Activated naive CD8-positive, alpha-beta T cell treated with anti-CD3 and anti-CD28 coated beads for 36 hours (primary cell): ENCODE data around the gene PABPC3. TPM values are rescaled to one million over a fixed set of nuclear protein-coding genes. Genes with fewer than 3 reads are reported as not detected.
A peak's percentile ranks its signal among the peaks of the same experiment; 100 is the strongest.

Source experiments
- DNase-seq: peaks from one replicate; pipeline ENCODE4 v3.0.0; 2021
- H3K27ac Mint-ChIP-seq: one replicate; pipeline ENCODE4 v1.8.0; 2022; ENCODE audit warnings: mild to moderate bottlenecking, moderate library complexity, mixed read lengths
- H3K27me3 Mint-ChIP-seq: one replicate; pipeline ENCODE4 v1.8.0; 2022; ENCODE audit warnings: mild to moderate bottlenecking, mixed read lengths
- H3K36me3 Mint-ChIP-seq: one replicate; pipeline ENCODE4 v1.8.0; 2021; ENCODE audit warnings: mild to moderate bottlenecking, mixed read lengths
- H3K4me1 Mint-ChIP-seq: one replicate; pipeline ENCODE4 v1.8.0; 2021; ENCODE audit warnings: mixed read lengths
- H3K4me3 Mint-ChIP-seq: one replicate; pipeline ENCODE4 v1.8.0; 2022; ENCODE audit warnings: mild to moderate bottlenecking, moderate library complexity, mixed read lengths
- H3K9me3 Mint-ChIP-seq: one replicate; pipeline ENCODE4 v1.8.0; 2022; ENCODE audit warnings: mixed read lengths
- total RNA-seq, 2 experiments: library from RNA; stranded (reverse); gene quantifications; one replicate each; pipeline ENCODE4 v1.2.3, GENCODE V29; 2021

Gene PABPC3
- total RNA-seq, result 1 to 10 TPM; 1.2 to 1.3 TPM

DNA sequence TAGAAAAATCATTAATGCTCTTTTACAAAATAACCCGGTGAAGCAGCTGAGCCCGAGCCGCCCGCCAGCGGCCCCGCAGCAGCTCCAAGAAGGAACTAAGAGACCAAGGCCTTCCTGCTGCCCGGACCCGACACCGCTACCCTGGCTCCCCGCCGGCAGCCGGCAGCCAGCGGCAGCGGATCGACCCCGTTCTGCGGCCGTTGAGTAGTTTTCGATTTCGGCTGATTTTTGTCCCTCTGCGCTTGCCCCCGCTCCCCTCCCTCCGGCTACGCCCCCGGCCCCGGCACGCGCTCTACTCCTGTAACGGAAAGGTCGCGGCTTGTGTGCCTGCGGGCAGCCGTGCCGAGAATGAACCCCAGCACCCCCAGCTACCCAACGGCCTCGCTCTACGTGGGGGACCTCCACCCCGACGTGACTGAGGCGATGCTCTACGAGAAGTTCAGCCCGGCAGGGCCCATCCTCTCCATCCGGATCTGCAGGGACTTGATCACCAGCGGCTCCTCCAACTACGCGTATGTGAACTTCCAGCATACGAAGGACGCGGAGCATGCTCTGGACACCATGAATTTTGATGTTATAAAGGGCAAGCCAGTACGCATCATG, at the start of gene PABPC3:
PABPC3 (plus strand) TSS at position 286 of the 603 bp plus-strand sequence; CDS start at position 349, 63 bp downstream.
- Mint-ChIP-seq H3K27me3 (peaks cover 49% of the 10 kb centered on the region), H3K36me3 (no peaks in the 10 kb centered on the region), H3K4me1 (no peaks in the 10 kb centered on the region), H3K9me3 (no peaks in the 10 kb centered on the region), H3K4me3 (peak within 1 kb of the TSS; percentile 32), H3K27ac (no peak within 1 kb of the TSS)
- peak; percentile 29 for DNase-seq

DNA sequence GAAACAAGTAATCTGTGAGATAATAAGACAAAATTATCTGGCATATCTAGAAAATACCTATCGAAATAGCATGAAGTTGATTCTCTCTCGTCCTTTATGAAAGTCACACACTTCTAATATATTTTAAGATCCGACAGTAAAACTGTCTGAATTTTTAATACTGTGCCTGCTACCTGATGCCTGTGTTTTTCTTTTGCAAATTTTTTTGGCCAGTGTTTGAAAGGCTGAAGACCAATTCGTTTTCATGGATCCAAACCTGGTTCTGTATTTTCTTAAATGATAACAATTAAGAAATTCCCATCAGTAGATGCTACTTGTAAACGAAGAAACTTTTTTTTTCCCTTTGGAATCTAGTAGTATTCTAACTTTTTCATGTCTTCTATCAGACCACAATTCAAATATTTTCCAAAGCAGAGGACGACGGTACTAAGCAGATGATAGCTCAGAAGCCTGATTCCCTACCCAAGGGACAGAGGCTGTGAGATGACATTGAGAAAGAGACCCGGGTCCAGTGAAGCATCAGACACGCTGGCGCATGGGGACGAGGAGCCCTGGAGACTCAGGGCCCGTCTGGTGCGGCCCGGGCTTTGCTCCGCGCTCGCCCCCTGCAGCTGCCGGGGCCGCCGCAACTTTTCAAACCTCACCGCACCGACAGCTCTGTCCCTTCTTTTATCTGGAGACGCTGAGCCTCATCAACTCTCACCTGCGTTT, 49.5 kb upstream of the PABPC3 start:
- Mint-ChIP-seq H3K36me3 (no peaks in the 10 kb centered on the region), H3K9me3 (peaks cover 10% of the 10 kb centered on the region), H3K4me1 (no peaks in the 10 kb centered on the region), H3K27ac (no peak overlapping the region), H3K27me3 (peaks cover 90% of the 10 kb centered on the region), H3K4me3 (no peak overlapping the region)
- DNase-seq, result no peak

DNA sequence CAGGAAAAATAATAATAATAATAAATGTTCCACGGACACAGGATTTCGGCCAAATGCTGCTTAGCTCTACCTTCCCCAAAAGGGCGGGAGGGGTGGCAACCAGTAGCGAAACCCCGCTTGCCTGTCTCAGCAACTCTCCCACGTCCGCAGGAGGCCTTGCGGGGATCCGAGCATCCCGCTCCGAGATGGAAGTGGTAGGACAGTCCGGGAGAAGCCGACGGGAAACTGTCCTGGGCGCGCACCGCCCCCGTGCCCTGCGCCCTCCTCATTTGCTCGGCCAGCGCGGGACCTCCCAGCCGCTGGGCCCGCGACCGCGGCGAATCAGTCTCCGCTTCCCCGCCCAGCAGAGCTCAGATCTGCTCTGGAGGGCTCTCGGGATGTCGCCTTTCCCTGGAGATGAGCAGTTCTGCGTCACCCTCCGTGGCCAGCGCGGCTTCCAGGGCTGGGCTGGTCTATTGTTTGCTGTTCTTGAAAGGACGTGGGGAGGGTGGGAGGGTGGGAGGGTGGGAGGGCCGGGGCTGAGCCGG, 48.9 kb upstream of the PABPC3 start:
- no peaks in the 10 kb centered on the region for H3K36me3 Mint-ChIP-seq
- H3K9me3 Mint-ChIP-seq, result peaks cover 11% of the 10 kb centered on the region
- peaks cover 86% of the 10 kb centered on the region for H3K27me3 Mint-ChIP-seq
- no peaks in the 10 kb centered on the region for H3K4me1 Mint-ChIP-seq
- H3K4me3 Mint-ChIP-seq, result peak overlapping the region; percentile 5
- no peak overlapping the region for H3K27ac Mint-ChIP-seq
- no peak for DNase-seq

DNA sequence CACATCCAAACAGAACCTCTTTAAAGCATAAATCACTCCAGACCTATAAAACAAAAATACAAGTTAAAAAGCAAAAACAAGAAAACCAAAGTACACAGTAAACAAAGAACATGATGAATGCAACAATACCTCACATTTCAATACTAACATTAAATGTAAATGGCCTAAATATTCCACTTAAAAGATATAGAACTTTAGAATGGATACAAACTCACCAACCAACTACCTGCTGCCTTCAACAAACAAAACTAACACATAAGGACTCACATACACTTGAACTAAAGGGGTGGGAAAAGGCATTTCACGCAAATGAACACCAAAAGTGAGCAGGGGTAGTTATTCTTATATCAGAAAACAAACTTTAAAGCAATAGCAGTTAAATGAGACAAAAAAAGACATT, 44.9 kb upstream of the PABPC3 start:
- Mint-ChIP-seq H3K4me3 (no peak overlapping the region), H3K9me3 (peaks cover 11% of the 10 kb centered on the region), H3K27ac (no peak overlapping the region), H3K4me1 (no peaks in the 10 kb centered on the region), H3K36me3 (no peaks in the 10 kb centered on the region), H3K27me3 (peaks cover 56% of the 10 kb centered on the region)
- no peak for DNase-seq

DNA sequence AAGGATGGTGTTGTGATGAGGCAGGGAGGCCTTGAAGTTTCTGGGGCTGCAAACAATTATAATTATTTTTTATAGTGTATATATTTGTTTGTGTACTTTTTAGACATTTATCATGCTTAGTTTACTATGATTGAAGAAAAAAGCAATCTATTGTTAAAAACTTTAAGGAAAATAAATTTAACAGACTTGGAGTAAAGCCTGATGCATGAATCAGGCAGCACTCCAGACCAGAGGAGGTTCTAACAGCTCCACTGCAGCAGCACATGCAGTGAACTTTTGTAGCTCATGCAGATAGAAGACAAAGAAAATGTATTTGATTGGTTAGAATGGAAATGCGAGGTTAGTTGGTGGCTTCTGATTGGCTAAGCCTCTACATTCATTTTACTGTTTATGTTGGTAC, 36.8 kb upstream of the PABPC3 start:
- Mint-ChIP-seq H3K4me1 (no peaks in the 10 kb centered on the region), H3K36me3 (no peaks in the 10 kb centered on the region), H3K27me3 (peaks cover 23% of the 10 kb centered on the region), H3K27ac (no peak overlapping the region), H3K4me3 (no peak overlapping the region), H3K9me3 (peaks cover 1% of the 10 kb centered on the region)
- DNase-seq, result no peak

DNA sequence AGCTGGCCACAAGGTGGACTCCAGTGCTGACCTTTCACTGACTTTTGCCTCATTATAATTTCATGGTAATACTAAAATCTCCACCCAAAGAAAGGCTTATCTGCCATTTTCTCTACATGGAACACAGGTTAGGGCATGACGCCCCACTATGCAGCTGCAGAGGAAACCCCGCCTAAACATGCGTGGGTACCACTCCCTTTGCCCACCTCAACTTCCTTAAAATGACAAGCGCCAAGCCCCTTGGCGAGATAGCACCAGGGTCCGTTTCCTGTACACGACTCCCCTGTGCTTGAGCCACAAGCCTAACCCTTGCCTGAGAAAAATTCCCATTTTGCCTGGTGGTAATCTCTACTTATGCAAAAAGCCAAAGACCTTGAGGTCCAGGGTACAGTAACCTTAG, 36.0 kb upstream of the PABPC3 start:
- DNase-seq, result no peak
- H3K27me3 Mint-ChIP-seq, result peaks cover 23% of the 10 kb centered on the region
- H3K36me3 Mint-ChIP-seq, result no peaks in the 10 kb centered on the region
- no peak overlapping the region for H3K27ac Mint-ChIP-seq
- no peaks in the 10 kb centered on the region for H3K4me1 Mint-ChIP-seq
- H3K9me3 Mint-ChIP-seq, result peaks cover 1% of the 10 kb centered on the region
- H3K4me3 Mint-ChIP-seq, result no peak overlapping the region

DNA sequence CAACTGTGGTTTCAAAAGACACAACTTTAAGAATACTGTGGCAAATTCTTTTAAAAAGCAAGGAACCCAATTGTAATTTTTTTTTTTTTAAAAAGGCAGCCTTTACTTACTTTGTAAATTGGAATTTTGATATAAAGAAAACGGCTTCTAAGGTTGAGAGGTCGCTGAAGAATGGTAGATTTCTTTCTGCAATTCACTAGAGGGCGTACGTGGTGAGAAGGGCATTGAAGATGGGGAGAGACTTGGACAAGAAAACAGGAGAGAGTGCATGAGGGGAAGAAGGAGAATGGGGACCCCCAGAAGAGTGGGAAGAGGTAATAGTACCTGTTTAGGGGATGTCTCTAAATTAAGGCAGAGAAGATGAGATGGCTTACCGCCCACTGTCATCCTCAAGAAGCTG, 33.5 kb upstream of the PABPC3 start:
- DNase-seq, result no peak
- peaks cover 29% of the 10 kb centered on the region for H3K27me3 Mint-ChIP-seq
- peaks cover 1% of the 10 kb centered on the region for H3K9me3 Mint-ChIP-seq
- no peaks in the 10 kb centered on the region for H3K4me1 Mint-ChIP-seq
- no peak overlapping the region for H3K4me3 Mint-ChIP-seq
- no peak overlapping the region for H3K27ac Mint-ChIP-seq
- no peaks in the 10 kb centered on the region for H3K36me3 Mint-ChIP-seq

DNA sequence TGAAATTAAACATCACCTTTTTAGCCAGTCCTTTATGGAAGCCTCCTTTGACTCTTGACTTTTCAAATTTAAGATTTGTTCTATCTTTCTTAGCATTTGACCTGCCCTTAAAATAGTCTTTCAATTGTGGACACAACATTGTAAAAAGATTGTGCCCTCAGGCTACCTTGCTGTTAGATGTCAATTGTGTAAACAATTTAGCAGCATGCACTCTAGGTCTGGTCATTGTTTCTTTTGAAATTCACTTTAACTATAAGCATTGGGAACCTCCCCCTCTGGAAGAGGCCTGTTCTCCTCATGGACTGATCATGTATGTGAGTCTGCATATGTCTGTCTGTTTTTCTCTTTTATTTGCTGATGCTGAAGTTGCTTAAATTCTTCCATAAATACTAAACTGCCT, 31.5 kb upstream of the PABPC3 start:
- H3K4me1 Mint-ChIP-seq, result no peaks in the 10 kb centered on the region
- H3K27me3 Mint-ChIP-seq, result peaks cover 31% of the 10 kb centered on the region
- no peak overlapping the region for H3K4me3 Mint-ChIP-seq
- no peak overlapping the region for H3K27ac Mint-ChIP-seq
- no peaks in the 10 kb centered on the region for H3K36me3 Mint-ChIP-seq
- H3K9me3 Mint-ChIP-seq, result no peaks in the 10 kb centered on the region
- no peak for DNase-seq

DNA sequence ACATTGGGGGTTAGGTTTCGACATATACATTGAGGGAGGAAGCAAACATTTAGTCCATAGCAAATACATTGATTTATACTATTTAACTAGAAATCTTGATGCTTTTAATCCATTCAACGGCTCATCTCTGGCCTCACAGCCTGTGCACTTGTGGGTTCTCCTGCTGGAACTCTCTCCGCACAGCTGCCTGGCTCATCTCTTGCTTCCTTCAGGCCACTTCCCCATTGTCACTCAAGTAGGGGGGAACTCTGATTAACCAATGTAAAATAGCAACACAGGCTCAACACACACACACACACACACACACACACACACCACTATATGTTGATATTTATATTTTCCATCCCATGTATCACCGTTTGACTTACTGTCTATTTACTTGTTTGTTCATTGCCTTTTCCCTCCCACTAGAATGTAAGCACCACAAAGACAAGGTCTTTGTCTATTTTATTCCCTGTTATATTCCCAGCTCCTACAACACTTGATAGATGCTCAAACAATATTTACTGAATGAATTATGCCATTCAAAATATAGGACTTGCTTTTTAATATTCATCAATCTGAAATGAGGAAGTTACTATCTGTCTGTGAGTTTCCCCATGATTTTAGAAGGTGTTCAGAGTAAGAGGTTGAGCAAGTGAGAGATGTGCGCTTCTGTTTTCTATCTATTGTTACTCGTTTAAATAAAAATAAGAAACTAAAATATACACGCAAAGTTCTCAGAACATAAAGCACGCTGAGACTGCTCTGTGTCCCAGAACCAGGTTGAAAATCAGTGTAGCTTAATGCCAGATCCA, 29.8 kb upstream of the PABPC3 start:
- DNase-seq, result no peak
- H3K36me3 Mint-ChIP-seq, result no peaks in the 10 kb centered on the region
- no peaks in the 10 kb centered on the region for H3K4me1 Mint-ChIP-seq
- no peak overlapping the region for H3K27ac Mint-ChIP-seq
- H3K4me3 Mint-ChIP-seq, result no peak overlapping the region
- H3K27me3 Mint-ChIP-seq, result peaks cover 37% of the 10 kb centered on the region
- H3K9me3 Mint-ChIP-seq, result no peaks in the 10 kb centered on the region

DNA sequence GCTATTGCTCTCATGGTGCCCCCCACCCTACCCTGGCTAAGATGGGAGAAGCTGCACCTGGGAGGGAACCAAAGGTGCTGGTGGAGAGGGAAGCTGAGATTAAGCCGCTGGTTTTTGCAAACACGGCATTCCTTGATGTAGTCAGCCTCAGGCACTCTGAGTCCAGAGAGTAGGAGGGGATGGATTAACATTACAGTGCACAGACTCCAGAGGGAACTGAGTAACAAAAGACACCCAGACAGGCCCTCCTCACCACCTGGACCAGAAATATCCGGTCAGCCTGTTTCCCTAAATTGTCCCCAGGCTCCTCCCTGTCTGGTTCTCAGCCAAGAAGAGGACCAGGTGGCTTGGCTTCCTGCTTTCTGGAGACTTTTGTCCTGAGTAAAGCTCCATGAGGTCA, 28.9 kb upstream of the PABPC3 start:
- Mint-ChIP-seq H3K27ac (no peak overlapping the region), H3K36me3 (no peaks in the 10 kb centered on the region), H3K4me3 (no peak overlapping the region), H3K9me3 (no peaks in the 10 kb centered on the region), H3K27me3 (peaks cover 36% of the 10 kb centered on the region), H3K4me1 (no peaks in the 10 kb centered on the region)
- no peak for DNase-seq

DNA sequence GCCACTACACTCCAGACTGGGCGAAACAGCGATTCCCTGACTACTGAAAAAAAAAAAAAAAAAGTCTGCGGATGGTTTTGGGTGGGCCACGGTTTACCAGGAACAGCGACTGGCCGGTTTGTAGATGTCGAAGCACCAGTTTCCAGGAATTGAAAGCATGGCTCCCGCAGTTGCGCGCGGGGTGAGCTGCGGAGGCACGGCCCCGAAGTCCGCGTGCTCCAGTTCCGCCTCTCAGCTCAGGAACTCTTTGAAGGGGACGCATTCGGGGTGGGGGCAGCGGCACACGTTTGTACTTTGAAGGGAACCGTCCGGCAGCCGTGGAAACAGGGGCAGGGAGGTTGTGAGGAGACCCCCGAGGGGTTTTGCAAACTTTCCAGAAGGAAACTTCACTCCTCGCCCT, 27.1 kb upstream of the PABPC3 start:
- no peak for DNase-seq
- peaks cover 37% of the 10 kb centered on the region for H3K27me3 Mint-ChIP-seq
- no peak overlapping the region for H3K4me3 Mint-ChIP-seq
- H3K4me1 Mint-ChIP-seq, result no peaks in the 10 kb centered on the region
- H3K9me3 Mint-ChIP-seq, result no peaks in the 10 kb centered on the region
- no peaks in the 10 kb centered on the region for H3K36me3 Mint-ChIP-seq
- no peak overlapping the region for H3K27ac Mint-ChIP-seq

DNA sequence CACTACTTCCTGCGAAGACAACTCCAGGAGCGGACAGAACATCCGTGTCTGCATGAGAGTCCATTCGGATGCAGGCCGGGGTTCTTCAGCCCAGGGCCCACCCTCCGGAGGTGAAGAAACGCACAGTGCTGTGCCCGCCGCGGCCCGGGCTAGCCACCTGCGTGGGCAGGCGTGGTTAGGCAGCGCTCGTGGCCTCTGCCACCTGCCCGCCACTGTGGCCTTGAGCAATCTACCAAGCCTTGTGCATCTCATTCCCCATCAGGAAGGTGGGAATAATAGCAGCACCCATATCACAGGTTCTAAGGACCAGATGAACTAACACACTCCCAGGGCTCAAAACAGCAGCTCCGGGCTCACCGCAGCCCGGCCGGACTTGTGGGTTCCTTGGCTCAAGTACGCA, 26.7 kb upstream of the PABPC3 start:
- Mint-ChIP-seq H3K4me3 (no peak overlapping the region), H3K9me3 (no peaks in the 10 kb centered on the region), H3K27ac (no peak overlapping the region), H3K27me3 (peaks cover 37% of the 10 kb centered on the region), H3K4me1 (no peaks in the 10 kb centered on the region), H3K36me3 (no peaks in the 10 kb centered on the region)
- no peak for DNase-seq

DNA sequence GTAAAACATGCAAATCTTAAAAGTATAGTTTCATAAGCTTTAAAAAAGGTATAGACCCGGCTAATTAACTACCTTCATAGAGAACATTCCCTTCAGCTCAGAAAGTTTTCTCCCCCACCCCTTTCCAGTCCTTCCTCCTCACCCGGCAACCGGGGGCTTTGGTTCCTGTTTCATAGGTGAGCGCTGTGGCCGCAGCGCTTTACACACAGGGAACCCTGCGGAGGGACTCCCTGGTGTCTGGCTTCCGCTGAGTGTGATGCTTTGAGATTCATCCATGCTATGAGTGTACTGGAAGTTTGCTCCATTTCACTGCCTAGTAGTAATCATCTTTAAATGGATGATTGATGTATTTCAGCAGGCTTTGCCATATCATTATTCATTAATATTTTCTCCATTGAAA, 26.0 kb upstream of the PABPC3 start:
- no peaks in the 10 kb centered on the region for H3K36me3 Mint-ChIP-seq
- no peak for DNase-seq
- H3K4me3 Mint-ChIP-seq, result no peak overlapping the region
- no peaks in the 10 kb centered on the region for H3K4me1 Mint-ChIP-seq
- no peaks in the 10 kb centered on the region for H3K9me3 Mint-ChIP-seq
- peaks cover 37% of the 10 kb centered on the region for H3K27me3 Mint-ChIP-seq
- no peak overlapping the region for H3K27ac Mint-ChIP-seq

DNA sequence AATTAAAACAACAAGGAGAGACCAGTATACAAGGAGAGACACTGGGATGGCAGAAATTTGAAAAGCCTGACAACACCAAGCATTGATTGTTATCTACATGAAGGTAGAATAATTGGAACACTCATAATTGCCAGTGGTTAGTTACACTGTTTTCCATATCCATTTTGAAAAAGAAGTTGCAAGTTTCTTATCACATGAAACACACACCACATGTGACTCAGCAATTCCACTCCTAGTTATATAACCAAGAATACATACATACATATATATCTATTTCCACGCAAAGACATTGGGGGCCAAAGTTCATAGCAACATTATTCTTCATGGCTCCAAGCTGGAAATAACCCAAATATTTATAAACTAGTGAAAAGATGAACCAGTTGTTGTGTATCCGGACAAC, 15.2 kb upstream of the PABPC3 start:
- no peaks in the 10 kb centered on the region for H3K9me3 Mint-ChIP-seq
- H3K4me1 Mint-ChIP-seq, result no peaks in the 10 kb centered on the region
- peaks cover under 1% of the 10 kb centered on the region for H3K27me3 Mint-ChIP-seq
- no peak overlapping the region for H3K27ac Mint-ChIP-seq
- no peaks in the 10 kb centered on the region for H3K36me3 Mint-ChIP-seq
- H3K4me3 Mint-ChIP-seq, result no peak overlapping the region
- no peak for DNase-seq

DNA sequence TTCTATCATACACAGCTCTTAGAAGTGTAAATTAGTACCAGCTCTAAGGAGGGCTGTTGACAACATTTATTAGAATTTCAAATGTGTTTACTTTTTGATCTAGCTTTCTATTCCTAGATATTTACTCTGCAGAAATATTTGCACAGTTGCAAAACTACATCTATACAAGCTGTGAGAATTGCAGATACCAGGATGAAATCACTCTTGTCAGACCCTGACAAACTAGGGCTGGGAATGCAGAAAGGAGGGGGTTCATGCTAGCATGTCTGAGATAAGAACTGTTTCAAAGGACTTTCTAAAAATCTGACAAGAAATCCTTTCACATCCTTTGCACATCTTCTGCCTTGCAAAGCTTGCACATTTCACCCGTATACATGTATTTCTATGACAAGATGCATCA, 11.8 kb upstream of the PABPC3 start:
- Mint-ChIP-seq H3K4me3 (no peak overlapping the region), H3K9me3 (no peaks in the 10 kb centered on the region), H3K27ac (no peak overlapping the region), H3K4me1 (no peaks in the 10 kb centered on the region), H3K36me3 (no peaks in the 10 kb centered on the region), H3K27me3 (no peaks in the 10 kb centered on the region)
- no peak for DNase-seq
